NCI-H146 (cell line): ENCODE data around the gene LCE1D.
A peak's percentile ranks its signal among the peaks of the same experiment; 100 is the strongest.

Source experiments
- DNase-seq: peaks from one replicate; lab custom pipeline; 2025; lab: John Stamatoyannopoulos, UW

Gene LCE1D, protein sequence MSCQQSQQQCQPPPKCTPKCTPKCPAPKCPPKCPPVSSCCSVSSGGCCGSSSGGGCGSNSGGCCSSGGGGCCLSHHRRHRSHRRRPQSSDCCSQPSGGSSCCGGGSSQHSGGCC

GRCh38 chr1:152796421-152796820 lies at the start of gene LCE1D:
TSS of gene LCE1D (plus strand) at chr1:152796721. CDS start at chr1:152797795, 1,074 bp downstream.
- DNase-seq = no peak

GRCh38 chr1:152747831-152748230 lies 48.7 kb upstream of the LCE1D start:
- DNase-seq = no peak

DNA sequence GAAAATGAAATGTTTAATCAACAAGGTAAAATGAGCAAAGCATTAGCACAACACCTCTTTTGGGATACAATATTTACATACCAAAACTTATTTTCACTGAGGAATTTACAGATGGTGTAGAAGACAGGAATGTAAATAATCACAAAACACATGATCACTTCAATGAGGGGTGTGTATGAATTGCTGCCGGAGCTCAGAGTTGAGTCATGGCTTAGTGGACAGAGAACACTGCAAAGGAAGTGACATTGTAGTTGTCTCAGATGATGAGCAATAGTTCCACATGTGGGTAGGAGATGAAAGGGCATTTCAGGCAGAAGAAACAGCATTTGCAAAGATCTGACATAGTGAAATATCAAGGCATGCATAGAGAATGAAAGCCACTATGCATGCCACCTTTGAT lies 44.3 kb upstream of the LCE1D start:
- no peak for DNase-seq

- DNase-seq = no peak
Observed at GRCh38 chr1:152753586-152753985, 42.9 kb upstream of the LCE1D start.

- DNase-seq = no peak
Observed at GRCh38 chr1:152756872-152757271, 39.6 kb upstream of the LCE1D start.

- DNase-seq = no peak
Observed at GRCh38 chr1:152757747-152758146, 38.8 kb upstream of the LCE1D start, which contains the start of gene KPRP. TSS of gene KPRP (plus strand) at chr1:152758025. CDS start at chr1:152759589, 1,564 bp downstream.

DNA sequence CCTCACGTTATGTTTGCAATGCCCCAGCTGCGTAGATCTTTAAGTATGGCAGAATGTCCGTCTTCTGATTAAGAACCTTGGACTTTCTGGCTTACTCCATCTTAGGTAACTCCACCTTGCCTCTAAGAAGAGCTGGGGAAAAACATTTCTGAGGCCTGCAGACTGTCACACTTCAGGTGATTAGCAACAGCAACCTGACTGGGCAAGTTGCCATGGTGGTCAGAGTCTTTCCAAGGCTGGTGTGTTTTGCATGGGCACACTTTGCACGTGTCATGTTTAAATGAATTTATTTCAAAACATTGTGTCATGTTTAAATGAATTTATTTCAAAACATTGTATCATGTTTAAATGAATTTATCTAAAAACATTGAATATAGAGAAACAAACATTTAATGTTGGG lies 37.9 kb upstream of the LCE1D start:
- DNase-seq = no peak

- DNase-seq = no peak
Observed at GRCh38 chr1:152759453-152760173, 36.9 kb upstream of the LCE1D start.

DNA sequence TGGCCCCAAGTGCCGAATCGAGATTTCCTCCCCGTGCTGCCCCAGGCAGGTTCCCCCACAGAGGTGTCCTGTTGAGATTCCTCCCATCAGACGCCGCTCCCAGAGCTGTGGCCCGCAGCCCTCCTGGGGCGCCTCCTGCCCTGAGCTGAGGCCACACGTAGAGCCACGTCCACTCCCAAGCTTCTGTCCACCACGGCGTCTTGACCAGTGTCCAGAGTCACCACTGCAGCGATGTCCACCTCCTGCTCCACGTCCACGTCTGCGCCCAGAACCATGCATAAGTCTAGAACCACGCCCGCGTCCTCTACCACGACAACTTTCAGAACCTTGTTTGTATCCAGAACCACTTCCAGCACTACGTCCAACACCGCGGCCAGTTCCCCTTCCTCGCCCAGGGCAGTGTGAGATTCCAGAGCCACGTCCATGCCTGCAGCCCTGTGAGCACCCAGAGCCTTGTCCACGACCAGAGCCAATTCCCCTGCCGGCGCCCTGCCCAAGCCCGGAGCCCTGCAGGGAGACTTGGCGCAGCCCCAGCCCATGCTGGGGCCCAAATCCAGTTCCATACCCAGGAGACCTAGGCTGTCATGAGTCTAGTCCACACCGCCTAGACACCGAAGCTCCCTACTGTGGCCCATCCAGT lies 35.9 kb upstream of the LCE1D start:
- no peak for DNase-seq

DNA sequence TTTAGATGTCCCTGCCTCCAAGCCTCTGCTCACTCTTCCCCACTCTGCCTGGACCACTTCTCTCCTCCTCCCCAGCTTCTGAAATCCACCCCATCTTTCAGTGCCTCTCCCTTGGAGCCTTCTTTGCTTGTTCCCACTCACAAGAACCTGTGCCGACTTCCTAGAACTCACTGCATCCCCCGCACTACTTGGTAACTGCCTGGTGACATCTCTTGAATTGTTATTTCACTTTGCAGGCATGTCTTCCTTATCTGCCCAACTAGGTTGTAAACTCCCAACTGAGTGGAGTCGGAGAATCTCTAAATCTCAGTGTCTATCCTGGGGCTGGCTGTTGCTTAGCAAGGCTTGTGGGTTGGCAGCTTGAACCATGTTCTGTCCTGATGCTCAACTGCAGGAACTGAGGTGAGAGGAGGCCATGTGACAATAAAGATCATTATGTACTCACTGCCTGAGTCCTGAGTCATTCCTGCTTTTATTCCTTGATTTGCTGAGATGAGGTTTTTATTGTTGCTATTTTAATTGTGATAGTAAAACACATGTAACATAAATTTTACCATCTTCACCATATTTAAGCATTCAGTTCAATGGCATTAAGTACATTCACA lies 34.8 kb upstream of the LCE1D start:
- no peak for DNase-seq

- DNase-seq = no peak
Observed at GRCh38 chr1:152768847-152769533, 27.5 kb upstream of the LCE1D start.

GRCh38 chr1:152770411-152770810 lies 26.1 kb upstream of the LCE1D start:
- DNase-seq = no peak

DNA sequence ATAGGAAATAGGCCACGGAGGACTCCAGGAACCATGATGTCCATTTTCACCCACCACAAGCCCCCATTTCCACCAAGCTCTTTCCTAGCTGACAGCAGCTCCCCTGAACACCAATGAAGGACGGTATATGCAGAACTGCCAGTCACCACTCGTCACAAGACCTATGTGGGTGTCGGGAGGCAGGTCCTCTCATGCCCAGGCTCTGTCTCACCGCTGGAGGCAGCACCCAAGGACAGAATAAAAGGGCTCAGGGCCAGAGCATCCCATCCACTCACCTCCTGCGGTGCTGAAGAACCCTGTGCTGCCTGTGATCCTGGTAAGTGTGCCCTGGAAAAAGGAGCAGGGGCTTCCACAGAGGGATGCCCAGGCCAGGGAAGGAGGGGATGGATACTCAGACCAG lies 21.6 kb upstream of the LCE1D start, which contains the start of gene LCE1F:
Gene LCE1F (plus strand): TSS at position 266 of the 400 bp plus-strand sequence. CDS start 1,232 bp downstream, outside the sequence.
- DNase-seq = no peak

DNA sequence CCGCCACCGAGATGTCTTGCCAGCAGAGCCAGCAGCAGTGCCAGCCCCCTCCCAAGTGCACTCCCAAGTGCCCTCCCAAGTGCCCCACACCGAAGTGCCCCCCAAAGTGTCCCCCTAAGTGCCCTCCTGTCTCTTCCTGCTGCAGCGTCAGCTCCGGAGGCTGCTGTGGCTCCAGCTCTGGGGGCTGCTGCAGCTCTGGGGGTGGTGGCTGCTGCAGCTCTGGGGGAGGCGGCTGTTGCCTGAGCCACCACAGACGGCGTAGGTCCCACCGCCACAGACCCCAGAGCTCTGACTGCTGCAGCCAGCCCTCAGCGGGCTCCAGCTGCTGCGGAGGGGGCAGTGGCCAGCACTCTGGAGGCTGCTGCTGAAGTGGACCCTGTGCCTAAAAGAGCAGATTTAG lies 20.2 kb upstream of the LCE1D start:
- no peak for DNase-seq

DNA sequence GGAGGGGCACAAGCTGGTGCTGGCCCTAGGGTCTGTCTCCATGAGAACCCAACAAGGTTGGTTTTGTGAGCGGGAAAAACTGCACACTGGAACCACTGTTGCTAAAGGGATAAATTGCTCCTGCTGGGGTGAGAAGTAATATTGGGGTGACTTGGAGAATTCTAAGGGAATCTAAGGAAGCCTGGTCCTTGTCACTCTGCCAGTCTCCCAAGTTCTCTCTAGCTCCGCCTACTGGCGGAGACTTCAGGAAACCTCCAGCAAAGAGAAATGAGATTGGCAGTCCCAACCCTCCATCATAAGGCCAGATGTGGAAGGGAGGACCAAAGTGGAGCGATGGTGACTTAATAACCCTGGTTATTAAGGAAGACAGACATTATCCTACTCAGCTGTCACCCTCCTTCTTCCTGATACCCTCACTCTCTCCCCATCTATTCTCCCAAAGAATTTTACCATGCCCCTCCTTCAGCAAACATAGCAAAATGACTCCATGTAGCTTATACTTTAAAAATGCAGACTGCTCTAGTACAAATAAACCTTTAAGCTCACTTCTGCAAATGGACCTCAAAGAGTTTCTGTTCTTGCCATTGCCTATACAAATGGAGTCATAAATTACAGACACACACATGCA lies 18.9 kb upstream of the LCE1D start:
- DNase-seq = peak; percentile 21

DNA sequence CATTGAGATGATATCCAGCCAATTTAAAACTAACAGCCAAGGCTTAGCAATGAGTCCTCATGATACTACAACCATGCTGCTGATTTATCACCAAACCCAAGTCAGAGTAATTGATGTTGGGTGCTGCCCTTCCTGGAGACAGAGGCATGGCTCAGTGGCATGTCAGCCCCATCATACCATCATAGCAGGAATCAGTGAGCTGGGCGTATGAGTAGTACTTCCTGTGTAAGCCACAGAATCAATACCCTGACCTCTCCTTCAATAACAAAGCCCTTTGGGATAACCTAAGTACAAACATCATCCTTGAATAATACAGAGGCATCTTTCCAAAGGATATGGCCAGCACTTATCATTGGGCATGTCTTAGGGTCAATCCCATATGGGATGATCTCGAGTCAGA lies 13.4 kb upstream of the LCE1D start:
- no peak for DNase-seq

DNA sequence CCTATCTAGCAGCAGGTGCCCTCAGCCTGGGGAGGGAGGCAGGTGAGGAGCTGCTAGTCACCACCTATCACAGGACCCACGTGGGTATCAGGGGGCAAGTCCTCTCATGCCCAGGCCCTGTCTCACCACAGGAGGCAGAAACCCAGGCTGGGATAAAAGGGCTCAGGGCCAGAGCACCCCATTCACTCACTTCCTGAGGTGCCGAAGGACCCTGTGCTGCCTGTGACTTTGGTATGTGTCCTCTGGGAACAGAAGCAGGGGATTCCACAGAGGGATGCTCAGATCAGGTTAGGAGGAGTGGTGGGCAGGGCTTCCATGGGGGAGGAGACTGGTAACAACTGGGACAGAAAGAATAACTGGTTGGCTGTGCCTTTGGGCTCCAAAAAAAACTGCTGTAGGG lies 10.4 kb upstream of the LCE1D start, which contains the start of gene LCE1E:
Gene LCE1E (plus strand): TSS at position 181 of the 400 bp plus-strand sequence. CDS start 1,043 bp downstream, outside the sequence.
- peak; percentile 17 for DNase-seq

DNA sequence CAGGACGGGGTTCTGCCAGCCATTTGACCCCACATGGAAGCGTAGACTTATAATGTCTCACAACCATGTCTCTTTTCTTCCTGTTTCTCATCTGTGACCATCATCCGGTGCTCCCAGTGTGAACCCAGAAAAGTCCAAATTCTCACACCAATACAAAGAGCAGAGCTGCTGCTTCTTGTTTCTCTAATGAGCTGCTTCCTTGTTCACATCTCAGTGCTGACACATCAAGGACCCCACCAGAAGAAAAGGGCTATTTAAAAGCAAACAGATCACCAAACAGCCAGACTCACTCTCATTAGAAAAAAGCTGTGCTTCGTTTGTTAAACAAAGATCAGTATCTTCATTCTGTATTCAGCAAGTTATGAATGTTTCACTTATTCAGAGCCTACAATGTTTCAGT lies 835 bp upstream of the LCE1D start:
- DNase-seq = no peak

DNA sequence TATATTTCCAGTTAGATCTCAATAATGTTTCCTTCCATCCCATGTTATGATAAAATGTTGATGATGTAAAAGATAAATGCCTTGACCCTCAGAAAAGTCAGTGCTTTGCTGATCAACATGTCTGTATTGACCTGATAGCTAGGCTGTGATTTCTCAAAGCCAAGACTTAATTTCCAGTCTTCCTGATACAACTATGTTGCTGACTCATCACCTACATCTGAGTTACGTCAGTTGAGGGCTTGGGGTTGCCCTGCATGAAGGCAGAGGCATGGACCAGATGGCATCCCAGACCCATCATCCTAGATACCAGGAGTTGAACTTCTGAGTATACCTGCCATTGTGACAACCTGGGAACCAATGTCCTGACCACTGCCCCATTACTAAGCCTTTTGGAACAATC lies 4.8 kb downstream of the LCE1D start:
- DNase-seq = no peak

GRCh38 chr1:152806576-152806975 lies 10.1 kb downstream of the LCE1D start, which contains the start of gene LCE1C:
TSS of gene LCE1C (minus strand) at chr1:152806651. CDS start at chr1:152805478, 1,173 bp downstream.
- DNase-seq = no peak

- DNase-seq = no peak
Observed at GRCh38 chr1:152811050-152811449, 14.5 kb downstream of the LCE1D start.
